ENCODE measurements around the gene CD300H.

DNA sequence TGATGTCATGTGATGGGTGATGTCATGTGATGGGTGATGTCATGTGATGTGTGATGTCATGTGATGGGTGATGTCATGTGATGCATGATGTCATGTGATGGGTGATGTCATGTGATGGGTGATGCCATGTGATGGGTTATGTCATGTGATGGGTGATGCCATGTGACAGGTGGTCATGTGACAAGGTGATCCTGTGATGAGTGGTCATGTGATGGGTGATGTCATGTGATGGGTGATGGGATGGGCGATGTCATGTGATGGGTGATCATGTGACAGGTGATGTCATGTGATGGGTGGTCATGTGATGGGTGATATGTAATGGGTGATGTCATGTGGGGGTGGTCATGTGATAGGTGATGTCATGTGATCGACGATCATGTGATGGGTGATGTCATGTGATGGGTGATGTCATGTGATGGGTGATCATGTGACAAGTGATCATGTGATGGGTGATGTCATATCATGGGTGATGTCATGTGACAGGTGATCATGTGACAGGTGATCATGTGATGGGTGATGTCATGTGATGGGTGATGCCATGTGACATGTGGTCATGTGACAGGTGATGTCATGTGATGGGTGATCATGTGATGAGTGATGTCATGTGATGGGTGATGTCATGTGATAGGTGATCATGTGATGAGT, 53.2 kb downstream of the CD300H start:
- TF ChIP-seq, protein P1, sequence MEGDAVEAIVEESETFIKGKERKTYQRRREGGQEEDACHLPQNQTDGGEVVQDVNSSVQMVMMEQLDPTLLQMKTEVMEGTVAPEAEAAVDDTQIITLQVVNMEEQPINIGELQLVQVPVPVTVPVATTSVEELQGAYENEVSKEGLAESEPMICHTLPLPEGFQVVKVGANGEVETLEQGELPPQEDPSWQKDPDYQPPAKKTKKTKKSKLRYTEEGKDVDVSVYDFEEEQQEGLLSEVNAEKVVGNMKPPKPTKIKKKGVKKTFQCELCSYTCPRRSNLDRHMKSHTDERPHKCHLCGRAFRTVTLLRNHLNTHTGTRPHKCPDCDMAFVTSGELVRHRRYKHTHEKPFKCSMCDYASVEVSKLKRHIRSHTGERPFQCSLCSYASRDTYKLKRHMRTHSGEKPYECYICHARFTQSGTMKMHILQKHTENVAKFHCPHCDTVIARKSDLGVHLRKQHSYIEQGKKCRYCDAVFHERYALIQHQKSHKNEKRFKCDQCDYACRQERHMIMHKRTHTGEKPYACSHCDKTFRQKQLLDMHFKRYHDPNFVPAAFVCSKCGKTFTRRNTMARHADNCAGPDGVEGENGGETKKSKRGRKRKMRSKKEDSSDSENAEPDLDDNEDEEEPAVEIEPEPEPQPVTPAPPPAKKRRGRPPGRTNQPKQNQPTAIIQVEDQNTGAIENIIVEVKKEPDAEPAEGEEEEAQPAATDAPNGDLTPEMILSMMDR (IDR thresholded peaks at IDR 0.05) = no peak
- TF ChIP-seq POLR2AphosphoS5 (IDR thresholded peaks at IDR 0.05; ENCODE audit: low read depth, low read length) = no peak
